Smooth muscle cell (in vitro differentiated cells): ENCODE results near the gene CTPS2. TPM values are rescaled to one million over a fixed set of nuclear protein-coding genes. Genes with fewer than 3 reads are reported as not detected.

Source experiments
- DNase-seq: peaks from one replicate; lab custom pipeline; 2025; ENCODE audit not compliant: unreplicated experiment; lab: John Stamatoyannopoulos, UW
- H2AFZ ChIP-seq: fragments of 200-600 bp; sonication (generic); 2 replicates; pipeline ENCODE4 v1.6.0; 2016; ENCODE audit warnings: antibody characterized with exemption, low read depth, mild to moderate bottlenecking
- H3F3A ChIP-seq: fragments of 200-600 bp; sonication (generic); 2 replicates; pipeline ENCODE4 v1.6.0; 2017; ENCODE audit warnings: antibody characterized with exemption, low read depth
- H3K27ac ChIP-seq: fragments of 200-600 bp; sonication (generic); 2 replicates; pipeline ENCODE4 v1.5.1; 2016; ENCODE audit warnings: low read depth, mild to moderate bottlenecking
- H3K27me3 ChIP-seq: fragments of 200-600 bp; sonication (generic); 2 replicates; pipeline ENCODE4 v1.6.1; 2016; ENCODE audit warnings: low read depth, mild to moderate bottlenecking
- H3K36me3 ChIP-seq: fragments of 200-600 bp; sonication (generic); 2 replicates; pipeline ENCODE4 v1.5.1; 2016; ENCODE audit warnings: low read depth
- H3K4me1 ChIP-seq: fragments of 200-600 bp; sonication (generic); 2 replicates; pipeline ENCODE4 v1.5.1; 2016; ENCODE audit warnings: low read depth
- H3K4me2 ChIP-seq: fragments of 200-600 bp; sonication (generic); 2 replicates; pipeline ENCODE4 v1.6.0; 2016; ENCODE audit warnings: mild to moderate bottlenecking
- H3K4me3 ChIP-seq: fragments of 200-600 bp; sonication (generic); 2 replicates; pipeline ENCODE4 v1.5.1; 2016; ENCODE audit warnings: mild to moderate bottlenecking
- H3K79me2 ChIP-seq: fragments of 200-600 bp; sonication (generic); 2 replicates; pipeline ENCODE4 v1.6.0; 2016; ENCODE audit warnings: low read depth, mild to moderate bottlenecking
- H3K9ac ChIP-seq: fragments of 200-600 bp; sonication (generic); 2 replicates; pipeline ENCODE4 v1.6.0; 2016; ENCODE audit warnings: low read depth
- H3K9me3 ChIP-seq: fragments of 200-600 bp; sonication (generic); replicated peaks from 2 replicates; pipeline ENCODE4 v1.5.1; 2016; ENCODE audit warnings: low read depth
- H4K20me1 ChIP-seq: fragments of 200-600 bp; sonication (generic); 2 replicates; pipeline ENCODE4 v1.6.0; 2016; ENCODE audit warnings: low read depth
- CTCF ChIP-seq: fragments of 200-600 bp; sonication (generic); IDR thresholded peaks from 2 replicates; pipeline ENCODE4 v1.5.1; 2017; ENCODE audit warnings: borderline replicate concordance, mild to moderate bottlenecking, antibody characterized with exemption; ENCODE audit not compliant: insufficient read depth, poor library complexity, severe bottlenecking
- WGBS: methylation state at CpG from one replicate; pipeline ENCODE4 v1.1.7; 2016; ENCODE audit warnings: low lambda C conversion rate; 5-methylcytosine and 5-hydroxymethylcytosine counted together
- polyA plus RNA-seq: library from polyadenylated mRNA; unstranded; fragments of >200 nt; fragmentation: Nextera tagmentation; extraction: Ambion mirVana; gene quantifications from 2 replicates; pipeline ENCODE4 v1.2.1, GENCODE V29; 2016
- total RNA-seq: library from RNA; depleted of rRNA; stranded (reverse); fragments of >200 nt; gene quantifications from 2 replicates; pipeline ENCODE4 v1.2.3, GENCODE V29; 2014

The CTPS2 gene
- total and polyA plus RNA-seq, 2 experiments from 2014 or later, result 19.4 to 37.1 TPM

- no peak overlapping the region for H3K4me3 ChIP-seq
- no peaks in the 10 kb centered on the region for H3K27me3 ChIP-seq
- no peak overlapping the region for H3K27ac ChIP-seq
- no peaks in the 10 kb centered on the region for H3K9me3 ChIP-seq
- no peaks in the 10 kb centered on the region for H3K79me2 ChIP-seq
- no peak overlapping the region for H2AFZ ChIP-seq
- 81% methylated on average over 7 of the region's 7 CpGs for WGBS
- H4K20me1 ChIP-seq, result no peaks in the 10 kb centered on the region
- H3K4me2 ChIP-seq, result no peak overlapping the region
- no peak for TF ChIP-seq CTCF
- H3F3A ChIP-seq, result peaks cover under 1% of the 10 kb centered on the region
- H3K9ac ChIP-seq, result no peak overlapping the region
- no peaks in the 10 kb centered on the region for H3K4me1 ChIP-seq
- DNase-seq, result no peak
- no peaks in the 10 kb centered on the region for H3K36me3 ChIP-seq
These were observed 73.9 kb downstream of the CTPS2 start for GRCh38 chrX:16638533-16638932.

DNA sequence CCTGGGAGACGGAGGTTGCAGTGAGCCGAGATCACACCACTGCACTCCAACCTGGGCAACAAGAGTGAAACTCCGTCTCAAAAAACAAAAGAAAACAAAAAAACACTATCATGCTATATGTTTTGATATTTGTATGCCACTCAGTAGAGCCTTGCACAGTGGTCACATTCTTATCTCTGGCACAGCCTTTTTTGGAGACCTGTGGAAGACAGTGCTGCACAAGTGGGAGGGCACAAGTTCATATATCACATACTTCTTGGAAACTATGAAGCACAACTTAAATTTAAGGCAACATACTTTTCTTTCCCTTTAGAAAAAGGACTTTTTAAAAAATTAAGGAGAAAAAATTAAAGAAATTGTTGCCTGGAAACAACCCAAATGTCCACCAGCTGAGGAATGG, 76.9 kb downstream of the CTPS2 start:
- Histone ChIP-seq H3K4me3 (no peak overlapping the region), H3K4me1 (no peaks in the 10 kb centered on the region), H3K79me2 (no peaks in the 10 kb centered on the region), H3K27me3 (no peaks in the 10 kb centered on the region), H3K4me2 (no peak overlapping the region), H3K9ac (no peak overlapping the region), H3K27ac (no peak overlapping the region), H3K9me3 (no peaks in the 10 kb centered on the region), H3K36me3 (no peaks in the 10 kb centered on the region), H3F3A (peaks cover 11% of the 10 kb centered on the region), H4K20me1 (no peaks in the 10 kb centered on the region), H2AFZ (no peak overlapping the region)
- DNase-seq, result no peak
- 97% methylated on average over 3 of the region's 3 CpGs for WGBS
- no peak for TF ChIP-seq CTCF

GRCh38 chrX:16635040-16635439, 77.4 kb downstream of the CTPS2 start:
- Histone ChIP-seq H3K27me3 (no peaks in the 10 kb centered on the region), H3F3A (peaks cover 13% of the 10 kb centered on the region), H3K27ac (peak overlapping the region; percentile 90), H4K20me1 (no peaks in the 10 kb centered on the region), H3K36me3 (no peaks in the 10 kb centered on the region), H3K79me2 (no peaks in the 10 kb centered on the region), H3K4me3 (no peak overlapping the region), H3K9me3 (no peaks in the 10 kb centered on the region), H3K4me1 (no peaks in the 10 kb centered on the region), H3K4me2 (no peak overlapping the region), H3K9ac (no peak overlapping the region), H2AFZ (no peak overlapping the region)
- WGBS, result 97% methylated on average over 5 of the region's 5 CpGs
- no peak for DNase-seq
- TF ChIP-seq CTCF, result no peak

DNA sequence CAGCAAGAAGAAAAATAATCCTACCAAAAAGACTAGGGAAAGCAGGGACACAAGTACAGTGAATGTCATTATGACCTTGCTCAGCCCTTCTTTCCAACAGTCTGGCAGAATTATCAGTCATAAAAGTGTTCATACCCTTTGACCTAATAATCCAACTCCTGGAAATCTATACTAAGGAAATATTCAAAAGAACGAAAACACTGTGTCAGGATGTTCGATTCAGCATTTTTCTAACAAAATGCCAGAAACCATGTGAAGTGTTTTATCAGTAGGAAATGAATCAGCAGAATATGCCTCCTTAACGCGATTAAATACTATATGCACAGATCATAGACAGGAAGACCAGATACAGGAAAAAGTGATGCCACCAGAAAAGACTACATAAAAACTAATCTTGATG, 78.7 kb downstream of the CTPS2 start:
- no peaks in the 10 kb centered on the region for H4K20me1 ChIP-seq
- peaks cover 13% of the 10 kb centered on the region for H3F3A ChIP-seq
- no peaks in the 10 kb centered on the region for H3K27me3 ChIP-seq
- H2AFZ ChIP-seq, result no peak overlapping the region
- H3K4me3 ChIP-seq, result no peak overlapping the region
- H3K36me3 ChIP-seq, result no peaks in the 10 kb centered on the region
- peak overlapping the region; percentile 90 for H3K27ac ChIP-seq
- 27% methylated on average over 4 of the region's 4 CpGs for WGBS
- no peaks in the 10 kb centered on the region for H3K79me2 ChIP-seq
- H3K4me1 ChIP-seq, result peaks cover 12% of the 10 kb centered on the region
- peak overlapping the region; percentile 74 for H3K4me2 ChIP-seq
- H3K9ac ChIP-seq, result peak overlapping the region; percentile 54
- no peak for TF ChIP-seq CTCF
- H3K9me3 ChIP-seq, result no peaks in the 10 kb centered on the region
- no peak for DNase-seq
